GM21576 (cell line): Measurements from ENCODE around the gene MRPL45.
"Not testable (repeated sequence)": the region's sequence is repeated elsewhere in the genome, so short reads cannot be mapped to it uniquely, and the experiment has no call there.

Experiments
- ATAC-seq: cut with Tn5 transposase; IDR thresholded peaks from one replicate; pipeline ENCODE4 v1.9.1; 2021; ENCODE audit warnings: mild to moderate bottlenecking, moderate library complexity; ENCODE audit not compliant: unreplicated experiment

MRPL45 gene

GRCh38 chr17:38296834-38297517 lies at the start of gene MRPL45:
Gene MRPL45, plus strand, starts transcription at chr17:38297168. Its CDS starts 16 bp downstream, at chr17:38297184.
- peak; percentile 87 for ATAC-seq

GRCh38 chr17:38253191-38253590 lies 43.8 kb upstream of the MRPL45 start:
- ATAC-seq, result not testable (repeated sequence)

GRCh38 chr17:38254357-38254756 lies 42.6 kb upstream of the MRPL45 start:
- ATAC-seq, result not testable (repeated sequence)

- peak; percentile 71 for ATAC-seq
Measured at GRCh38 chr17:38257013-38257621, 39.9 kb upstream of the MRPL45 start.

- ATAC-seq, result not testable (repeated sequence)
Measured at GRCh38 chr17:38265974-38266506, 30.9 kb upstream of the MRPL45 start.

GRCh38 chr17:38266571-38266970 lies 30.4 kb upstream of the MRPL45 start:
- not testable (repeated sequence) for ATAC-seq

GRCh38 chr17:38268138-38268537 lies 28.8 kb upstream of the MRPL45 start:
- ATAC-seq, result not testable (repeated sequence)

- not testable (repeated sequence) for ATAC-seq
Measured at GRCh38 chr17:38269045-38269444, 27.9 kb upstream of the MRPL45 start.

- not testable (repeated sequence) for ATAC-seq
Measured at GRCh38 chr17:38269552-38269951, 27.4 kb upstream of the MRPL45 start.

- ATAC-seq, result not testable (repeated sequence)
Measured at GRCh38 chr17:38285994-38286393, 11.0 kb upstream of the MRPL45 start.

GRCh38 chr17:38286501-38287091 lies 10.4 kb upstream of the MRPL45 start:
- ATAC-seq, result not testable (repeated sequence)

- ATAC-seq, result not testable (repeated sequence)
Measured at GRCh38 chr17:38288217-38288827, 8.6 kb upstream of the MRPL45 start.

- ATAC-seq, result not testable (repeated sequence)
Measured at GRCh38 chr17:38289760-38290159, 7.2 kb upstream of the MRPL45 start.

- not testable (repeated sequence) for ATAC-seq
Measured at GRCh38 chr17:38295602-38296365, 1.2 kb upstream of the MRPL45 start.

- ATAC-seq, result no peak
Measured at GRCh38 chr17:38315497-38315896, 18.5 kb downstream of the MRPL45 start.

- no peak for ATAC-seq
Measured at GRCh38 chr17:38317081-38317480, 20.1 kb downstream of the MRPL45 start.

GRCh38 chr17:38320482-38320881 lies 23.5 kb downstream of the MRPL45 start:
- ATAC-seq, result no peak

- no peak for ATAC-seq
Measured at GRCh38 chr17:38322156-38322779, 25.3 kb downstream of the MRPL45 start.

GRCh38 chr17:38322897-38323296 lies 25.9 kb downstream of the MRPL45 start:
- ATAC-seq, result no peak

GRCh38 chr17:38324141-38324697 lies 27.3 kb downstream of the MRPL45 start:
- ATAC-seq, result no peak
